H1 (cell line): ENCODE measurements around the gene SNX15. TPM values are rescaled to one million over a fixed set of nuclear protein-coding genes. Genes with fewer than 3 reads are reported as not detected.

Experiments used
- CTCF ChIA-PET: fragments of 300-600 bp; sonication (Branson Sonifier 250); formaldehyde crosslinking; loops from one replicate; lab custom pipeline; 2021; ENCODE audit not compliant: partially characterized antibody; lab: Charles Lee
- POLR2A ChIA-PET: fragments of 300-600 bp; sonication (Branson Sonifier 250); formaldehyde crosslinking; loops from one replicate; lab custom pipeline; 2021; ENCODE audit warnings: inconsistent platforms; ENCODE audit not compliant: partially characterized antibody; lab: Charles Lee
- DNase-seq, 2 experiments: peaks; one replicate each; pipeline versions ENCODE4 v3.0.0 to v3.0.0-alpha.2; 2010 to 2022; ENCODE audit warnings: low spot score in 2 of 2, low read depth in 1 of 2, mixed read lengths in 1 of 2
- FAIRE-seq: peaks from 2 replicates; lab custom pipeline; 2011; peaks lifted over from hg19 to GRCh38; lab: Jason Lieb, UNC
- H2AFZ ChIP-seq: 2 replicates; pipeline ENCODE4 v1.8.1; 2012; ENCODE audit warnings: low read length, inconsistent platforms
- H2AK5ac ChIP-seq: 2 replicates; pipeline ENCODE4 v1.6.1; 2013; ENCODE audit warnings: low read depth, low read length
- H2BK120ac ChIP-seq: replicated peaks from 2 replicates; pipeline ENCODE3; 2013; ENCODE audit warnings: low read depth, low read length, inconsistent platforms
- H2BK12ac ChIP-seq: 2 replicates; pipeline ENCODE4 v1.6.1; 2013; ENCODE audit warnings: low read depth, low read length
- H2BK15ac ChIP-seq: 2 replicates; pipeline ENCODE4 v1.6.1; 2013; ENCODE audit warnings: low read length
- H2BK20ac ChIP-seq: 2 replicates; pipeline ENCODE4 v1.6.1; 2013; ENCODE audit warnings: low read length
- H2BK5ac ChIP-seq: 2 replicates; pipeline ENCODE4 v1.6.1; 2013; ENCODE audit warnings: low read depth, low read length
- H3K14ac ChIP-seq: 2 replicates; pipeline ENCODE4 v1.6.1; 2013; ENCODE audit warnings: inconsistent platforms; ENCODE audit not compliant: insufficient read length
- H3K18ac ChIP-seq: 2 replicates; pipeline ENCODE4 v1.6.1; 2013; ENCODE audit warnings: low read length; ENCODE audit errors: extremely low read depth
- H3K23ac ChIP-seq: 2 replicates; pipeline ENCODE4 v1.6.1; 2013; ENCODE audit warnings: inconsistent platforms; ENCODE audit not compliant: insufficient read length
- H3K23me2 ChIP-seq: 2 replicates; pipeline ENCODE4 v1.6.1; 2013; ENCODE audit warnings: low read depth, low read length
- H3K27ac ChIP-seq: 2 replicates; pipeline ENCODE4 v1.6.1; 2011; ENCODE audit warnings: low read depth, low read length, inconsistent platforms
- H3K27me3 ChIP-seq, 4 experiments: replicated peaks in 1 of 4; 1 replicate in 1 of 4; 2 replicates in 3 of 4; pipeline versions ENCODE4 v1.6.1 to v1.8.1; 2011 to 2013; ENCODE audit warnings: low read length in 3 of 4, mild to moderate bottlenecking in 3 of 4, inconsistent platforms in 2 of 4, mixed read lengths in 2 of 4, moderate library complexity in 1 of 4; ENCODE audit not compliant: control insufficient read depth in 3 of 4, insufficient read depth in 3 of 4; ENCODE audit errors: extremely low read depth in 1 of 4
- H3K36me3 ChIP-seq, 4 experiments: 2 replicates each; pipeline versions ENCODE4 v1.6.1 to v1.8.1; 2011 to 2013; ENCODE audit warnings: mild to moderate bottlenecking in 4 of 4, low read length in 3 of 4, moderate library complexity in 2 of 4, control low read depth in 1 of 4, inconsistent platforms in 1 of 4; ENCODE audit not compliant: insufficient read depth in 4 of 4, control insufficient read depth in 2 of 4
- H3K4ac ChIP-seq: replicated peaks from 2 replicates; pipeline ENCODE3; 2013; ENCODE audit warnings: low read length, low read depth, mixed read lengths, inconsistent platforms; ENCODE audit not compliant: insufficient read length
- H3K4me1 ChIP-seq, 4 experiments: replicated peaks in 1 of 4; 1 replicate in 1 of 4; 2 replicates in 3 of 4; pipeline versions ENCODE4 v1.6.1 to v1.8.1; 2011 to 2013; ENCODE audit warnings: low read length in 3 of 4, inconsistent platforms in 2 of 4, mixed read lengths in 1 of 4; ENCODE audit not compliant: insufficient read depth in 4 of 4, control insufficient read depth in 3 of 4
- H3K4me2 ChIP-seq, 2 experiments: 2 replicates each; pipeline versions ENCODE4 v1.6.1 to v1.8.1; 2011 to 2013; ENCODE audit warnings: low read depth in 2 of 2, low read length in 2 of 2, control low read depth in 1 of 2, inconsistent platforms in 1 of 2, mild to moderate bottlenecking in 1 of 2; ENCODE audit not compliant: insufficient read depth in 1 of 2
- H3K4me3 ChIP-seq, 4 experiments: fragments of 200-600, 300-600 bp in 1 of 4; sonication (generic), shearing (Covaris generic), sonication (Bioruptor Twin) in 1 of 4; 2 replicates each; pipeline versions ENCODE4 v1.5.1 to v1.8.1; 2011 to 2016; ENCODE audit warnings: low read length in 4 of 4, low read depth in 3 of 4, control low read depth in 2 of 4, inconsistent platforms in 2 of 4, mild to moderate bottlenecking in 2 of 4, mixed read lengths in 1 of 4, moderate library complexity in 1 of 4; ENCODE audit not compliant: insufficient read depth in 2 of 4; ENCODE audit errors: extremely low read depth in 1 of 4
- H3K56ac ChIP-seq: replicated peaks from 2 replicates; pipeline ENCODE3; 2013; ENCODE audit warnings: low read depth, mild to moderate bottlenecking, mixed read lengths, low read length, inconsistent platforms; ENCODE audit not compliant: insufficient read length
- H3K79me1 ChIP-seq: 2 replicates; pipeline ENCODE4 v1.6.1; 2013; ENCODE audit warnings: low read depth, low read length, control low read depth
- H3K79me2 ChIP-seq, 2 experiments: 2 replicates each; pipeline versions ENCODE4 v1.6.1 to v1.8.1; 2012 to 2013; ENCODE audit warnings: low read length in 2 of 2, mild to moderate bottlenecking in 2 of 2, inconsistent platforms in 1 of 2; ENCODE audit not compliant: insufficient read depth in 2 of 2, control insufficient read depth in 1 of 2
- H3K9ac ChIP-seq, 4 experiments: replicated peaks in 1 of 4; 1 replicate in 1 of 4; 2 replicates in 3 of 4; pipeline versions ENCODE4 v1.6.1 to v1.8.1; 2011 to 2013; ENCODE audit warnings: low read depth in 3 of 4, low read length in 3 of 4, control low read depth in 2 of 4, mild to moderate bottlenecking in 2 of 4, moderate library complexity in 2 of 4, inconsistent platforms in 1 of 4; ENCODE audit errors: extremely low read depth in 1 of 4
- H3K9me3 ChIP-seq, 2 experiments: 2 replicates each; pipeline versions ENCODE4 v1.6.1 to v1.8.1; 2012 to 2013; ENCODE audit warnings: mild to moderate bottlenecking in 2 of 2, moderate library complexity in 2 of 2, control low read depth in 1 of 2, inconsistent platforms in 1 of 2, low read depth in 1 of 2, low read length in 1 of 2, mixed read lengths in 1 of 2; ENCODE audit not compliant: insufficient read depth in 2 of 2
- H4K20me1 ChIP-seq, 2 experiments: replicated peaks in 1 of 2; 2 replicates each; pipeline versions ENCODE3 to v1.8.1; 2011 to 2013; ENCODE audit warnings: inconsistent platforms in 2 of 2, low read length in 2 of 2, mild to moderate bottlenecking in 1 of 2; ENCODE audit not compliant: insufficient read depth in 2 of 2, control insufficient read depth in 1 of 2
- H4K5ac ChIP-seq: 2 replicates; pipeline ENCODE4 v1.6.1; 2013; ENCODE audit warnings: low read length, low read depth, mixed read lengths, inconsistent platforms; ENCODE audit not compliant: insufficient read length
- H4K8ac ChIP-seq: 2 replicates; pipeline ENCODE4 v1.8.0; 2013; ENCODE audit warnings: mild to moderate bottlenecking, moderate library complexity, low read length, inconsistent platforms; ENCODE audit not compliant: insufficient read depth; ENCODE audit errors: extremely low read depth
- H4K91ac ChIP-seq: replicated peaks from 2 replicates; pipeline ENCODE3; 2013; ENCODE audit warnings: low read length, mixed read lengths, inconsistent platforms; ENCODE audit not compliant: insufficient read length
- CREB1 ChIP-seq: IDR thresholded peaks from 2 replicates; pipeline ENCODE4 v1.6.1; 2012; ENCODE audit warnings: inconsistent platforms
- EP300 ChIP-seq, 2 experiments: IDR thresholded peaks; 1 replicate in 1 of 2; 2 replicates in 1 of 2; pipeline ENCODE4 v1.6.1; 2011 to 2012; ENCODE audit warnings: low read depth in 2 of 2, low read length in 2 of 2, mild to moderate bottlenecking in 2 of 2, borderline replicate concordance in 1 of 2, inconsistent platforms in 1 of 2, moderate library complexity in 1 of 2
- EZH2 ChIP-seq: fragments of 200-600 bp; sonication (generic); IDR thresholded peaks from 2 replicates; pipeline ENCODE4 v1.7.1; 2012; ENCODE audit warnings: low read depth, mild to moderate bottlenecking, moderate library complexity, low read length, inconsistent platforms; ENCODE audit not compliant: severe bottlenecking
- GTF2F1 ChIP-seq: IDR thresholded peaks from 2 replicates; pipeline ENCODE4 v1.6.1; 2012; ENCODE audit warnings: low read depth, low read length, improper control_type of control experiment, borderline replicate concordance
- JUN ChIP-seq: IDR thresholded peaks from 2 replicates; pipeline ENCODE4 v1.6.1; 2011; ENCODE audit warnings: low read depth, mild to moderate bottlenecking, improper control_type of control experiment, low read length
- MAFK ChIP-seq: IDR thresholded peaks from 2 replicates; pipeline ENCODE4 v1.6.1; 2012; ENCODE audit warnings: low read depth, mild to moderate bottlenecking, improper control_type of control experiment, low read length
- NANOG ChIP-seq: IDR thresholded peaks from 2 replicates; pipeline ENCODE4 v1.6.1; 2011; ENCODE audit warnings: low read length, low read depth, mild to moderate bottlenecking, inconsistent platforms; ENCODE audit not compliant: insufficient read depth, poor library complexity, severe bottlenecking
- POLR2AphosphoS5 ChIP-seq: IDR thresholded peaks from 2 replicates; pipeline ENCODE4 v1.6.1; 2011; ENCODE audit warnings: low read depth, low read length
- RFX5 ChIP-seq: IDR thresholded peaks from 2 replicates; pipeline ENCODE4 v1.6.1; 2011; ENCODE audit warnings: low read depth, low read length, improper control_type of control experiment, borderline replicate concordance
- SUZ12 ChIP-seq: fragments of 200-600 bp; sonication (generic); IDR thresholded peaks from 2 replicates; pipeline ENCODE4 v1.6.1; 2012; ENCODE audit warnings: mild to moderate bottlenecking, inconsistent platforms, low read length, moderate library complexity, mixed read lengths
- TAF1 ChIP-seq: IDR thresholded peaks from 2 replicates; pipeline ENCODE4 v1.6.1; 2011; ENCODE audit warnings: mild to moderate bottlenecking, low read depth, low read length
- TAF7 ChIP-seq: optimal IDR thresholded peaks from 2 replicates; pipeline ENCODE3; 2011; ENCODE audit warnings: low read depth, mild to moderate bottlenecking, inconsistent platforms, low read length, moderate library complexity, borderline replicate concordance
- TBP ChIP-seq: IDR thresholded peaks from 2 replicates; pipeline ENCODE4 v1.6.1; 2011; ENCODE audit warnings: low read depth, low read length, improper control_type of control experiment
- USF2 ChIP-seq: IDR thresholded peaks from 2 replicates; pipeline ENCODE4 v1.6.1; 2011; ENCODE audit warnings: low read length, improper control_type of control experiment
- WGBS, 2 experiments: shearing (Covaris generic) in 1 of 2; methylation state at CpG; one replicate each; pipeline versions ENCODE4 v1.1.6 to v1.1.7; 2013 to 2015; ENCODE audit warnings: low lambda C conversion rate in 2 of 2, mixed read lengths in 2 of 2, inconsistent platforms in 1 of 2, low coverage in 1 of 2, missing lambda C conversion rate in 1 of 2; ENCODE audit not compliant: insufficient replicate concordance in 2 of 2, insufficient coverage in 1 of 2, insufficient read length in 1 of 2; ENCODE audit errors: extremely low coverage in 1 of 2, missing lambda C conversion rate in 1 of 2; 5-methylcytosine and 5-hydroxymethylcytosine counted together
- polyA plus RNA-seq, 7 experiments: library from polyadenylated mRNA; depleted of rRNA in 3 of 7; stranded (reverse) in 5 of 7; unstranded in 2 of 7; fragments of >200 nt in 5 of 7; fragments of 200-250 nt in 2 of 7; gene quantifications; 1 replicate in 5 of 7; 2 replicates in 1 of 7; 4 replicates in 1 of 7; pipeline versions ENCODE4 v1.2.1 to v1.2.3, GENCODE V29; 2011 to 2013; ENCODE audit warnings: missing spikeins in 2 of 7, mixed read lengths in 2 of 7
- total RNA-seq: library from RNA; stranded (reverse); fragmentation: NEBNext Ultra II Directional; extraction: Animal tissue kit (Norgen Biotek cat#: 25700); gene quantifications from 2 replicates; pipeline ENCODE4 v1.2.1, GENCODE V29; 2021

The SNX15 gene
- total and polyA plus RNA-seq, 2 of the 8 experiments (the other 6 are each of a cell fraction or from before 2014, with no cell fraction given) = 13.0 to 18.3 TPM

- ChIA-PET POLR2A (no interaction called here), CTCF (interaction anchor here (1.2 to 2.9 kb wide), 7 partner anchors 9 to 155 kb away, joined by 3 to 11 read pairs (median 6); partner anchors contain the start of gene ARL2)
- no peaks in the 10 kb centered on the region for H3K27me3 ChIP-seq
- H3K4ac ChIP-seq = no peak overlapping the region
- no peaks in the 10 kb centered on the region for H4K20me1 ChIP-seq
- no peak overlapping the region for H3K4me3 ChIP-seq
- no peak overlapping the region for H3K18ac ChIP-seq
- no peak overlapping the region for H3K9ac ChIP-seq
- no peak overlapping the region for H2AFZ ChIP-seq
- no peak overlapping the region for H2BK15ac ChIP-seq
- no peak overlapping the region for H4K91ac ChIP-seq
- H3K79me1 ChIP-seq = no peaks in the 10 kb centered on the region
- no peak overlapping the region for H3K4me2 ChIP-seq
- DNase-seq = no peak
- no peak overlapping the region for H3K23ac ChIP-seq
- H3K56ac ChIP-seq = no peak overlapping the region
- no peaks in the 10 kb centered on the region for H3K79me2 ChIP-seq
- H2BK20ac ChIP-seq = no peak overlapping the region
- no peak overlapping the region for H2BK5ac ChIP-seq
- no peaks in the 10 kb centered on the region for H3K23me2 ChIP-seq
- no peak for FAIRE-seq
- no peak overlapping the region for H4K5ac ChIP-seq
- no peak overlapping the region for H3K27ac ChIP-seq
- WGBS, 2 experiments = 87% methylated on average over 3 of the region's 5 CpGs; no CpG with 5 or more reads in 1 of the 2 experiments
- H3K9me3 ChIP-seq = no peaks in the 10 kb centered on the region
- H3K36me3 ChIP-seq = no peaks in the 10 kb centered on the region
- no peak overlapping the region for H2AK5ac ChIP-seq
- H2BK12ac ChIP-seq = no peak overlapping the region
- no peak overlapping the region for H3K14ac ChIP-seq
- H4K8ac ChIP-seq = no peak overlapping the region
- H3K4me1 ChIP-seq = no peaks in the 10 kb centered on the region
- H2BK120ac ChIP-seq = no peak overlapping the region
- TF ChIP-seq NANOG (no peak), USF2 (no peak), TBP (no peak), POLR2AphosphoS5 (no peak), EP300 (IDR thresholded peaks at IDR 0.05; ENCODE audit: borderline replicate concordance in 1 of 2, low read depth in 2 of 2, low read length in 2 of 2) (no peak), GTF2F1 (no peak), SUZ12 (no peak), JUN (no peak), EZH2 (no peak), RFX5 (no peak), CREB1 (no peak), TAF7 (no peak), MAFK (no peak), TAF1 (no peak)
Measured at GRCh38 chr11:65002706-65003105, 24.5 kb upstream of the SNX15 start.
